Measurements from ENCODE around the gene GPATCH3. TPM values are rescaled to one million over a fixed set of nuclear protein-coding genes. Genes with fewer than 3 reads are reported as not detected.

GPATCH3 gene
- total RNA-seq, 1 experiment from 2014 or later = 5.6 TPM

- H3K4me1 ChIP-seq (ENCODE audit: low read length) = no peaks in the 10 kb centered on the region; the same call in 1 of the 2 replicates
Measured at GRCh38 chr1:26910343-26911160, 10.3 kb upstream of the GPATCH3 start.

DNA sequence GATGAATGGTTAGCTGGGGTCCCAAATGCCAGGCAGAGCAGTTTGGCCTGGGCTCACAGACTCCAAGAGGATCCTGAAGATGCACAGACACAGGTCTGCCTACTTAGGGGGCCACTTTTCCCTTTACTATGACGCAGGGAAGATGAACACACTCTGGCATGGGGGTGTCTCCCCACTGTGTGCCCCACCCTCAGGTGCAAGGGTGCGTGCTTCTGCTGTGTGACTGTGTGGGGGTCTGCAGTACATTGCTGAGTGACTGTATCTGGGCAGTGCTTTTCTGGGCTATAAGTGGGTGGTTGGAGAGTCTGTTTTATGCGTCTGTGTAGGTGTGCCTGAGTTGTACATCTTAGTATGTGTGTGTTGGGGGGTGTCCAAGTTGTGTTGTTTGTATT lies 9.7 kb upstream of the GPATCH3 start:
- H3K4me3 ChIP-seq (ENCODE audit: low read length) = no peak overlapping the region
- no peaks in the 10 kb centered on the region for H3K9me3 ChIP-seq (ENCODE audit: low read length)
- H2AFZ ChIP-seq (ENCODE audit: low read length) = no peak overlapping the region
- no peaks in the 10 kb centered on the region for H3K36me3 ChIP-seq (ENCODE audit: insufficient read depth, low read length)
- no peaks in the 10 kb centered on the region for H4K20me1 ChIP-seq (ENCODE audit: insufficient read depth, low read depth, low read length)
- H3K4me2 ChIP-seq (ENCODE audit: low read depth, low read length, poor library complexity, severe bottlenecking) = no peak overlapping the region
- no peaks in the 10 kb centered on the region for H3K79me2 ChIP-seq (ENCODE audit: low read length)
- no peak for DNase-seq
- no peak overlapping the region for H3K9ac ChIP-seq (ENCODE audit: low read length)
- no peaks in the 10 kb centered on the region for H3K27me3 ChIP-seq (ENCODE audit: low read length)
- no peaks in the 10 kb centered on the region for H3K9me2 ChIP-seq (replicated peaks; ENCODE audit: insufficient read depth, low read length)
- H3K27ac ChIP-seq (ENCODE audit: low read length) = no peak overlapping the region
- no peaks in the 10 kb centered on the region; the same call in 1 of the 2 replicates for H3K4me1 ChIP-seq (ENCODE audit: low read length)

More at GRCh38 chr1:26910343-26911160, 10.3 kb upstream of the GPATCH3 start:
- Histone ChIP-seq H3K27me3 (ENCODE audit: low read length) (no peaks in the 10 kb centered on the region), H3K4me2 (ENCODE audit: low read depth, low read length, poor library complexity, severe bottlenecking) (no peak overlapping the region), H3K4me3 (ENCODE audit: low read length) (no peak overlapping the region), H3K36me3 (ENCODE audit: insufficient read depth, low read length) (no peaks in the 10 kb centered on the region), H4K20me1 (ENCODE audit: insufficient read depth, low read depth, low read length) (no peaks in the 10 kb centered on the region), H3K27ac (ENCODE audit: low read length) (no peak overlapping the region), H3K9ac (ENCODE audit: low read length) (no peak overlapping the region), H3K79me2 (ENCODE audit: low read length) (no peaks in the 10 kb centered on the region), H3K9me3 (ENCODE audit: low read length) (no peaks in the 10 kb centered on the region), H2AFZ (ENCODE audit: low read length) (no peak overlapping the region), H3K9me2 (replicated peaks; ENCODE audit: insufficient read depth, low read length) (no peaks in the 10 kb centered on the region)
- no peak for DNase-seq

- Histone ChIP-seq H3K9me3 (ENCODE audit: low read length) (no peaks in the 10 kb centered on the region), H3K4me3 (ENCODE audit: low read length) (no peak overlapping the region), H3K79me2 (ENCODE audit: low read length) (no peaks in the 10 kb centered on the region), H3K9me2 (replicated peaks; ENCODE audit: insufficient read depth, low read length) (no peaks in the 10 kb centered on the region), H3K4me2 (ENCODE audit: low read depth, low read length, poor library complexity, severe bottlenecking) (no peak overlapping the region), H3K9ac (ENCODE audit: low read length) (no peak overlapping the region), H3K27ac (ENCODE audit: low read length) (no peak overlapping the region), H2AFZ (ENCODE audit: low read length) (no peak overlapping the region), H3K27me3 (ENCODE audit: low read length) (no peaks in the 10 kb centered on the region), H3K4me1 (ENCODE audit: low read length) (no peaks in the 10 kb centered on the region), H4K20me1 (ENCODE audit: insufficient read depth, low read depth, low read length) (no peaks in the 10 kb centered on the region), H3K36me3 (ENCODE audit: insufficient read depth, low read length) (no peaks in the 10 kb centered on the region)
- no peak for DNase-seq
Measured at GRCh38 chr1:26907071-26907917, 7.0 kb upstream of the GPATCH3 start.

- no peaks in the 10 kb centered on the region for H4K20me1 ChIP-seq (ENCODE audit: insufficient read depth, low read depth, low read length)
- H3K27ac ChIP-seq (ENCODE audit: low read length) = peak overlapping the region; percentile 30; the same call in 1 of the 2 replicates
- no peaks in the 10 kb centered on the region for H3K9me3 ChIP-seq (ENCODE audit: low read length)
- no peaks in the 10 kb centered on the region for H3K9me2 ChIP-seq (replicated peaks; ENCODE audit: insufficient read depth, low read length)
- no peak for DNase-seq
- H2AFZ ChIP-seq (ENCODE audit: low read length) = peak overlapping the region; percentile 85
- H3K36me3 ChIP-seq (ENCODE audit: insufficient read depth, low read length) = peaks cover 5% of the 10 kb centered on the region; the same call in 1 of the 2 replicates
- H3K4me1 ChIP-seq (ENCODE audit: low read length) = peaks cover 18% of the 10 kb centered on the region
- peaks cover 32% of the 10 kb centered on the region for H3K79me2 ChIP-seq (ENCODE audit: low read length)
- H3K4me3 ChIP-seq (ENCODE audit: low read length) = peak overlapping the region; percentile 81
- peak overlapping the region; percentile 80 for H3K9ac ChIP-seq (ENCODE audit: low read length)
- H3K4me2 ChIP-seq (ENCODE audit: low read depth, low read length, poor library complexity, severe bottlenecking) = peak overlapping the region; percentile 78
- H3K27me3 ChIP-seq (ENCODE audit: low read length) = no peaks in the 10 kb centered on the region
Measured at GRCh38 chr1:26900815-26901511, 696 bp upstream of the GPATCH3 start.

DNA sequence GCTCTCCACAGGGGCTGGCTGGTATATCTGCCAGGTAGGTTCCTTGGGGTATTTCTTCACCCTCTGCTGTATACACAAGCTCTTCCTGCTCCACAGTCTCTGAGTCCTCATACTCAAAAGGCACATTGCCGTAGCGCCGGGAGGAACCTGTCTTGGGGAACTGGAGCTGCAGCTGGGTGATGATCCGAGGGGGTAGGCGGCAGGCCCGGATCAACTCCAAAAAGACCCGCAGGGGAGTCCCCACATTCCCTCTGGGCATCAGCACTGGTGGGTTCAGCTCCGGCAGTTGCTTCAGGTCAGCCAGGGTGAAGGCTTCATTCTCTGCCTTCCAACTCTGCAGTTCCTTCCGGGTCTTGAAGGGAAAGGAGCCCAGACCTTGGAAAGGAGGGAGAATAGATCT lies 2.9 kb downstream of the GPATCH3 start:
- Histone ChIP-seq H3K4me3 (ENCODE audit: low read length) (no peak overlapping the region), H3K9ac (ENCODE audit: low read length) (no peak overlapping the region), H4K20me1 (ENCODE audit: insufficient read depth, low read depth, low read length) (no peaks in the 10 kb centered on the region), H3K27me3 (ENCODE audit: low read length) (no peaks in the 10 kb centered on the region), H3K9me3 (ENCODE audit: low read length) (no peaks in the 10 kb centered on the region), H3K79me2 (ENCODE audit: low read length) (peaks cover 32% of the 10 kb centered on the region), H3K9me2 (replicated peaks; ENCODE audit: insufficient read depth, low read length) (no peaks in the 10 kb centered on the region), H3K27ac (ENCODE audit: low read length) (no peak overlapping the region), H3K4me1 (ENCODE audit: low read length) (peaks cover 18% of the 10 kb centered on the region), H3K36me3 (ENCODE audit: insufficient read depth, low read length) (peaks cover 5% of the 10 kb centered on the region; the same call in 1 of the 2 replicates), H2AFZ (ENCODE audit: low read length) (no peak overlapping the region), H3K4me2 (ENCODE audit: low read depth, low read length, poor library complexity, severe bottlenecking) (no peak overlapping the region)
- DNase-seq = no peak

- H3K36me3 ChIP-seq (ENCODE audit: insufficient read depth, low read length) = peaks cover 5% of the 10 kb centered on the region; the same call in 1 of the 2 replicates
- no peaks in the 10 kb centered on the region for H3K9me2 ChIP-seq (replicated peaks; ENCODE audit: insufficient read depth, low read length)
- H3K4me3 ChIP-seq (ENCODE audit: low read length) = no peak overlapping the region
- no peak overlapping the region for H3K4me2 ChIP-seq (ENCODE audit: low read depth, low read length, poor library complexity, severe bottlenecking)
- no peaks in the 10 kb centered on the region for H3K27me3 ChIP-seq (ENCODE audit: low read length)
- peaks cover 1% of the 10 kb centered on the region; the same call in 1 of the 2 replicates for H4K20me1 ChIP-seq (ENCODE audit: insufficient read depth, low read depth, low read length)
- H3K9ac ChIP-seq (ENCODE audit: low read length) = no peak overlapping the region
- no peak overlapping the region for H2AFZ ChIP-seq (ENCODE audit: low read length)
- H3K79me2 ChIP-seq (ENCODE audit: low read length) = peaks cover 29% of the 10 kb centered on the region
- H3K9me3 ChIP-seq (ENCODE audit: low read length) = no peaks in the 10 kb centered on the region
- H3K4me1 ChIP-seq (ENCODE audit: low read length) = peaks cover 16% of the 10 kb centered on the region
- no peak for DNase-seq
- no peak overlapping the region for H3K27ac ChIP-seq (ENCODE audit: low read length)
Measured at GRCh38 chr1:26894263-26894662, 6.0 kb downstream of the GPATCH3 start.

DNA sequence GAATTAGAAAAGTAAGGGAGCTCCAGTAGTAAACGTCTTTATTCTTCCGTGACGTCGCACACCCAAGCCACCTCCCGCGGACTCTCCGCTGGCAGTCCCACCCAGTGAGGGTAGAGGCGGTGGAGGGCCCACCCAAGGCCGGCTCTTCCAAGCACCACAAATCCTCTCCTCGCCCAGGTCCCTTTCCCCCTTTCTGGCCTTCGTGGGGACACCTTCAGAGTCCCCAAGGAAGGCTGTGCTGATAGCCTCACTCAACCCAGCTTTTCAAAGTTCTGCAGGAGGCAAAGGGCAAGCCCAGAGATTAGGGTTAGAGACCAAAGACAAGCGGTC lies 9.8 kb downstream of the GPATCH3 start:
- DNase-seq = no peak
- H3K4me1 ChIP-seq (ENCODE audit: low read length) = peaks cover 20% of the 10 kb centered on the region
- peak overlapping the region; percentile 94 for H3K9ac ChIP-seq (ENCODE audit: low read length)
- peaks cover 6% of the 10 kb centered on the region; the same call in 1 of the 2 replicates for H4K20me1 ChIP-seq (ENCODE audit: insufficient read depth, low read depth, low read length)
- peaks cover 22% of the 10 kb centered on the region for H3K79me2 ChIP-seq (ENCODE audit: low read length)
- no peak overlapping the region; the same call in 1 of the 2 replicates for H2AFZ ChIP-seq (ENCODE audit: low read length)
- peak overlapping the region; percentile 94 for H3K4me3 ChIP-seq (ENCODE audit: low read length)
- H3K9me3 ChIP-seq (ENCODE audit: low read length) = no peaks in the 10 kb centered on the region
- no peaks in the 10 kb centered on the region for H3K9me2 ChIP-seq (replicated peaks; ENCODE audit: insufficient read depth, low read length)
- H3K27ac ChIP-seq (ENCODE audit: low read length) = peak overlapping the region; percentile 15; the same call in 1 of the 2 replicates
- H3K36me3 ChIP-seq (ENCODE audit: insufficient read depth, low read length) = peaks cover 16% of the 10 kb centered on the region
- H3K27me3 ChIP-seq (ENCODE audit: low read length) = no peaks in the 10 kb centered on the region
- peak overlapping the region; percentile 84 for H3K4me2 ChIP-seq (ENCODE audit: low read depth, low read length, poor library complexity, severe bottlenecking)
